T-cell (primary cell): ENCODE results near the gene MLLT10. TPM values are rescaled to one million over a fixed set of nuclear protein-coding genes. Genes with fewer than 3 reads are reported as not detected.

Source experiments
- ATAC-seq, 4 experiments: fragments of 200-7000 bp in 3 of 4; fragments of 150-1000 bp in 1 of 4; cut with Tn5 transposase; replicated peaks in 1 of 4; 1 replicate in 3 of 4; 2 replicates in 1 of 4; pipeline ENCODE4 v1.10.0; 2021; ENCODE audit warnings: moderate library complexity in 3 of 4, mild to moderate bottlenecking in 2 of 4, moderate number of reproducible peaks in 1 of 4
- CTCF ChIA-PET, 2 donors: fragments of 300-600 bp; sonication (Branson Sonifier 250); formaldehyde crosslinking; loops; one replicate each; lab custom pipeline; 2022; ENCODE audit warnings: antibody characterized with exemption in 2 of 2; lab: Charles Lee
- POLR2A ChIA-PET, 2 donors: fragments of 300-600 bp; sonication (Branson Sonifier 250); formaldehyde crosslinking; loops; one replicate each; lab custom pipeline; 2022; ENCODE audit warnings: antibody characterized with exemption in 2 of 2; lab: Charles Lee
- DNase-seq, 35 experiments: peaks; one replicate each; pipeline versions ENCODE4 v3.0.0 to v3.0.0-alpha.2; 2013 to 2023
- H3K27ac ChIP-seq: one replicate; pipeline ENCODE4 v1.5.1; 2013; ENCODE audit warnings: low read length
- H3K27me3 ChIP-seq, 2 experiments: replicated peaks in 1 of 2; 1 replicate in 1 of 2; 2 replicates in 1 of 2; pipeline versions ENCODE4 v1.6.1 to v1.7.0; 2013; ENCODE audit warnings: low read length in 1 of 2, mixed read lengths in 1 of 2; ENCODE audit not compliant: control insufficient read depth in 2 of 2, insufficient read depth in 2 of 2; ENCODE audit errors: extremely low read depth in 1 of 2
- H3K36me3 ChIP-seq, 2 donors: 1 replicate in 1 of 2; 2 replicates in 1 of 2; pipeline versions ENCODE4 v1.6.1 to v1.7.0; 2013; ENCODE audit warnings: low read length in 1 of 2; ENCODE audit not compliant: control insufficient read depth in 2 of 2, insufficient read depth in 1 of 2; ENCODE audit errors: extremely low read depth in 1 of 2
- H3K4me1 ChIP-seq, 2 experiments: 1 replicate in 1 of 2; 2 replicates in 1 of 2; pipeline versions ENCODE4 v1.6.1 to v1.7.0; 2013; ENCODE audit warnings: low read length in 2 of 2, mixed read lengths in 1 of 2; ENCODE audit not compliant: insufficient read depth in 2 of 2, control insufficient read depth in 1 of 2; ENCODE audit errors: extremely low read depth in 1 of 2
- H3K4me3 ChIP-seq, 2 donors: 1 replicate in 1 of 2; 2 replicates in 1 of 2; pipeline versions ENCODE4 v1.5.1 to v1.7.0; 2013; ENCODE audit warnings: mild to moderate bottlenecking in 2 of 2, low read length in 1 of 2, moderate library complexity in 1 of 2; ENCODE audit not compliant: control insufficient read depth in 1 of 2; ENCODE audit errors: extremely low read depth in 1 of 2
- H3K9me3 ChIP-seq: 2 replicates; pipeline ENCODE4 v1.7.0; 2013
- H3K27ac Mint-ChIP-seq, 2 donors: one replicate each; pipeline ENCODE4 v1.8.0; 2020 to 2021; ENCODE audit warnings: mild to moderate bottlenecking in 2 of 2, mixed read lengths in 2 of 2
- H3K27me3 Mint-ChIP-seq, 2 donors: one replicate each; pipeline ENCODE4 v1.8.0; 2021 to 2022; ENCODE audit warnings: mixed read lengths in 2 of 2
- H3K36me3 Mint-ChIP-seq: one replicate; pipeline ENCODE4 v1.8.0; 2021; ENCODE audit warnings: mixed read lengths
- H3K4me1 Mint-ChIP-seq, 3 donors: one replicate each; pipeline ENCODE4 v1.8.0; 2020 to 2022; ENCODE audit warnings: mixed read lengths in 3 of 3, mild to moderate bottlenecking in 1 of 3
- H3K4me3 Mint-ChIP-seq, 3 donors: one replicate each; pipeline ENCODE4 v1.8.0; 2020 to 2022; ENCODE audit warnings: mild to moderate bottlenecking in 3 of 3, mixed read lengths in 3 of 3, moderate library complexity in 3 of 3
- H3K9me3 Mint-ChIP-seq, 3 donors: one replicate each; pipeline ENCODE4 v1.8.0; 2020 to 2022; ENCODE audit warnings: mixed read lengths in 3 of 3
- WGBS: methylation state at CpG from one replicate; pipeline ENCODE4 v1.1.5; 2013; ENCODE audit warnings: missing lambda C conversion rate; ENCODE audit not compliant: insufficient coverage; 5-methylcytosine and 5-hydroxymethylcytosine counted together
- total RNA-seq, 35 experiments: library from RNA in 6 of 35; stranded (reverse) in 6 of 35; fragments of 120-200 nt in 1 of 35; gene quantifications; one replicate each; pipeline versions ENCODE4 v1.2.1 to v1.2.4 and lab custom pipeline; 2013 to 2026

MLLT10 gene
- total RNA-seq, 5 donors from 2014 or later (not counting 1 experiment from before 2014, with no cell fraction given): 57.7 to 76.5 (median 66.1) TPM

DNA sequence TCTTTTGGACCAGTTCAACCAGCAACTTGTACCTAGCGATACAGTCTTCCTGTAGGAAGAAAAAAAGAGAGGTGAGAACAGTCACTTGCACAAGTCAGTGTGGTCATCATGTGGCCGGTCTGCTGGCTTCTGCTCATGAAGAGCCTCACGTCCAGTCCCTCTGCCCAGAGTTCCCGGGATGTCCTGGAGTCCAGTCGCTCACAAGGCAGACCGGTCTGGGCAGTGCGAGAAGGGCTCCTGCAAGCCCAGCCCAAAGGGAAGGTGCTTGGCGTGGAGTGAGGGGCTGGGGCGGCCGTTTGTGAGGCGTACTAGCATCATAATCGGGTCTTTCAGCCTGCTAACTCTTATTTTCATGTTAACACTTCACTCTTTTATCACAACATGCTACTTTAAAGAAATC is 222.7 kb downstream of the MLLT10 start:
- WGBS: 98% methylated on average over 10 of the region's 12 CpGs
- POLR2A ChIA-PET: interaction anchor here in 1 of 2 donors (0.5 kb wide), 1 partner anchor 334 kb away, joined by 6 read pairs; no protein-coding TSS in a partner anchor
- ATAC-seq (no peak), DNase-seq (no peak)
- H3K4me3 ChIP-seq: no peak overlapping the region
- Mint-ChIP-seq H3K4me3 (no peak overlapping the region), H3K27ac (no peak overlapping the region), H3K27me3 (no peaks in the 10 kb centered on the region), H3K4me1 (peaks cover 0 to 4% (median 0%) of the 10 kb centered on the region in 3 donors), H3K9me3 (no peaks in the 10 kb centered on the region), H3K36me3 (peaks cover 30% of the 10 kb centered on the region)
- no peak overlapping the region for H3K27ac ChIP-seq
- H3K4me1 ChIP-seq: no peaks in the 10 kb centered on the region
- CTCF ChIA-PET: no interaction called here
- H3K9me3 ChIP-seq: no peaks in the 10 kb centered on the region
- peaks cover 7 to 25% of the 10 kb centered on the region in 2 donors for H3K36me3 ChIP-seq
- H3K27me3 ChIP-seq: no peaks in the 10 kb centered on the region

GRCh38 chr10:21757185-21757901 is 223.3 kb downstream of the MLLT10 start:
- Histone ChIP-seq H3K27me3 (no peaks in the 10 kb centered on the region), H3K9me3 (no peaks in the 10 kb centered on the region), H3K4me3 (no peak overlapping the region), H3K27ac (no peak overlapping the region), H3K36me3 (peaks cover 7 to 25% of the 10 kb centered on the region in 2 donors), H3K4me1 (no peaks in the 10 kb centered on the region)
- H3K36me3 Mint-ChIP-seq: peaks cover 30% of the 10 kb centered on the region
- POLR2A ChIA-PET: no interaction called here
- H3K27ac Mint-ChIP-seq: peak overlapping the region in 1 of 2 donors; percentile 22
- H3K27me3 Mint-ChIP-seq: no peaks in the 10 kb centered on the region
- no CpG with 5 or more reads among the region's 8 CpGs for WGBS
- CTCF ChIA-PET: interaction anchor here in 1 of 2 donors (0.5 kb wide), 1 partner anchor 602 kb away, joined by 3 read pairs; no protein-coding TSS in a partner anchor
- no peak overlapping the region for H3K4me3 Mint-ChIP-seq
- no peaks in the 10 kb centered on the region for H3K9me3 Mint-ChIP-seq
- H3K4me1 Mint-ChIP-seq: peaks cover 0 to under 1% (median 0%) of the 10 kb centered on the region in 3 donors
- DNase-seq (no peak), ATAC-seq (peak in 1 of 4 experiments; percentile 9)

DNA sequence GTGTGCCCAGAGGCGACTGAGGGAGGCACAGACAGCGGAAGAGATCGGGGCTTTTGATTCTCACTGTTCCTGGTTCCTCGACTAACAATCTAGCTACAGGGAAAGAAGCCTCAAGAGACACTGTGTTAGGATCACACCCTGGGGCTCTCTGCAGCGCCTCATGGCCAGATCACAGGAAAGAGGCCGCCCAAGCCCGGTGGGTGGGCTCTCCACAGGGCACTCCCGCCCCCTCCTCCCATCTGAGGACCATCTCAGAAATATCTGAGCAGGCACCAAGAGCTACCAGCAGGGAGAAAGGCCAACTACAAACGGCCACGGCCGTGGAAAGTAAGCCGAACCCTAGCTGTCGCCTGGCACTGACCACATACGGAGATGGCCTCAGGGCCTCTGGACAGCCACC is 224.2 kb downstream of the MLLT10 start:
- POLR2A ChIA-PET: interaction anchor here in 1 of 2 donors (0.6 kb wide), 1 partner anchor 12 kb away, joined by 7 read pairs; no protein-coding TSS in a partner anchor
- H3K4me3 Mint-ChIP-seq: no peak overlapping the region
- no peaks in the 10 kb centered on the region for H3K27me3 Mint-ChIP-seq
- 95% methylated on average over 14 of the region's 14 CpGs for WGBS
- DNase-seq (no peak), ATAC-seq (no peak)
- Histone ChIP-seq H3K27ac (no peak overlapping the region), H3K4me3 (no peak overlapping the region), H3K9me3 (no peaks in the 10 kb centered on the region), H3K4me1 (no peaks in the 10 kb centered on the region), H3K27me3 (no peaks in the 10 kb centered on the region), H3K36me3 (peaks cover 4 to 25% of the 10 kb centered on the region in 2 donors)
- no peak overlapping the region for H3K27ac Mint-ChIP-seq
- no peaks in the 10 kb centered on the region for H3K9me3 Mint-ChIP-seq
- CTCF ChIA-PET: interaction anchor here in 1 of 2 donors (0.6 kb wide), 1 partner anchor 47 kb away, joined by 7 read pairs; no protein-coding TSS in a partner anchor
- peaks cover 30% of the 10 kb centered on the region for H3K36me3 Mint-ChIP-seq
- H3K4me1 Mint-ChIP-seq: no peaks in the 10 kb centered on the region

- ATAC-seq (no peak), DNase-seq (no peak)
- H3K27ac ChIP-seq: no peak overlapping the region
- peaks cover 31% of the 10 kb centered on the region for H3K36me3 Mint-ChIP-seq
- H3K9me3 ChIP-seq: no peaks in the 10 kb centered on the region
- H3K9me3 Mint-ChIP-seq: no peaks in the 10 kb centered on the region
- no peaks in the 10 kb centered on the region for H3K27me3 ChIP-seq
- H3K27me3 Mint-ChIP-seq: no peaks in the 10 kb centered on the region
- WGBS: no CpG with 5 or more reads among the region's 7 CpGs
- no peak overlapping the region for H3K27ac Mint-ChIP-seq
- peaks cover 2 to 25% of the 10 kb centered on the region in 2 donors for H3K36me3 ChIP-seq
- POLR2A ChIA-PET: interaction anchor here in 1 of 2 donors (0.6 kb wide), 1 partner anchor 12 kb away, joined by 7 read pairs; no protein-coding TSS in a partner anchor
- no peak overlapping the region for H3K4me3 Mint-ChIP-seq
- CTCF ChIA-PET: interaction anchor here in 1 of 2 donors (0.6 kb wide), 1 partner anchor 47 kb away, joined by 7 read pairs; no protein-coding TSS in a partner anchor
- peaks cover 1 to 2% (median 1%) of the 10 kb centered on the region in 3 donors for H3K4me1 Mint-ChIP-seq
- no peak overlapping the region for H3K4me3 ChIP-seq
- peaks cover 0 to 1% of the 10 kb centered on the region in 2 experiments for H3K4me1 ChIP-seq
Observed at GRCh38 chr10:21758696-21759095, 224.7 kb downstream of the MLLT10 start.

- DNase-seq: no peak
- H3K27ac Mint-ChIP-seq: no peak overlapping the region
- WGBS: 97% methylated on average over 21 of the region's 21 CpGs
- H3K9me3 Mint-ChIP-seq: no peaks in the 10 kb centered on the region
- H3K4me3 Mint-ChIP-seq: no peak overlapping the region
- H3K27ac ChIP-seq: no peak overlapping the region
- ChIA-PET CTCF (no interaction called here), POLR2A (no interaction called here)
- H3K4me1 ChIP-seq: peaks cover 0 to 6% of the 10 kb centered on the region in 2 experiments
- no peak for ATAC-seq
- no peaks in the 10 kb centered on the region for H3K9me3 ChIP-seq
- peaks cover 35% of the 10 kb centered on the region for H3K36me3 Mint-ChIP-seq
- no peaks in the 10 kb centered on the region for H3K27me3 Mint-ChIP-seq
- H3K27me3 ChIP-seq: no peaks in the 10 kb centered on the region
- H3K4me3 ChIP-seq: no peak overlapping the region
- H3K4me1 Mint-ChIP-seq: peaks cover 7 to 8% (median 7%) of the 10 kb centered on the region in 3 donors
- peaks cover 2 to 23% of the 10 kb centered on the region in 2 donors for H3K36me3 ChIP-seq
Observed at GRCh38 chr10:21759232-21759631, 225.2 kb downstream of the MLLT10 start.

DNA sequence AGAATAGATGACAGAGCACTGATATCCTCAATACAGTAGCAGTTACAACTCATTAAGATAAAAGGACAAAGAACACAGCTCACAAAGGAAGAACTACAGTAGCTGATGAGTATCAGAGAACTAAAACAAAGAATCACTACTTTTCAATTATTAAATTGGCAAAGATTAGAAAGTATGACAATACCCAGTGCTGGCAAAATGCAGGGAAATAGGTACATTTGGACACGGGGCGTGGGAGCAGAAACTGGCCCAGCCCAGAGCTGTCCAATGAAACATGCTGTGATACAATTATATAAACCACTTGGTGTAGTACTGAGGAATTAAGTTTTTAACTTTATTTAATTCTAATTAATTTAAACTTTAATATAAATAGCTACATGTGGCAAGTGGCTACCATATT is 226.3 kb downstream of the MLLT10 start:
- Mint-ChIP-seq H3K27me3 (no peaks in the 10 kb centered on the region), H3K4me1 (peaks cover 15 to 19% (median 15%) of the 10 kb centered on the region in 3 donors), H3K9me3 (no peaks in the 10 kb centered on the region), H3K4me3 (no peak overlapping the region), H3K36me3 (peaks cover 34% of the 10 kb centered on the region), H3K27ac (no peak overlapping the region)
- no CpG with 5 or more reads among the region's 2 CpGs for WGBS
- H3K27ac ChIP-seq: no peak overlapping the region
- ATAC-seq (no peak), DNase-seq (no peak)
- H3K27me3 ChIP-seq: no peaks in the 10 kb centered on the region
- peaks cover 2 to 18% of the 10 kb centered on the region in 2 donors for H3K36me3 ChIP-seq
- POLR2A ChIA-PET: interaction anchor here in 1 of 2 donors (0.6 kb wide), 1 partner anchor 30 kb away, joined by 10 read pairs; no protein-coding TSS in a partner anchor
- CTCF ChIA-PET: interaction anchor here in 1 of 2 donors (0.6 kb wide), 1 partner anchor 152 kb away, joined by 5 read pairs; no protein-coding TSS in a partner anchor
- peaks cover 8 to 10% of the 10 kb centered on the region in 2 experiments for H3K4me1 ChIP-seq
- H3K9me3 ChIP-seq: no peaks in the 10 kb centered on the region
- no peak overlapping the region for H3K4me3 ChIP-seq
